ENCODE results near the gene NPAS3. TPM values are rescaled to one million over a fixed set of nuclear protein-coding genes. Genes with fewer than 3 reads are reported as not detected.

NPAS3 gene
- total RNA-seq, 2 donors from 2014 or later, result 1.1 to 1.8 TPM

DNA sequence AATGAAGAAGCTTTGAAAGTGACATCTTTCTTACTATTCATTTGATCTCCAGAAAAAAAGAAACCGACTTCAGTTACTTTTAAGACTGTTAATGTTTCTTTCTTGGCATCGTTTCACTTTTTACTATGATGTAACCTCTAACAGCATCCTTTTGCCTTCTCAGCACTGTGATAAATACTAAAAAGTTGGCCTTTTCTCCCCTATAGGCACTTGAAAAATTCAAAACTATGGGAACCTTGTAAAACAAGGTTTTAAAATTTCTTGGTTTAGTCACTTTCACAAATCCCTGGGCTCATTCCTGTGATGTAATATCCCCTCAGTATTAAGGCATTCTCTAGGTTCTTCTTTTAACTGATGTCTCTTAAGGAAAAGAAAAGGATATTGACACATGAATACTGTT lies 730.4 kb downstream of the NPAS3 start:
- Histone ChIP-seq H3K4me1 (replicated peaks) (no peaks in the 10 kb centered on the region), H3K4me3 (no peak overlapping the region), H3K36me3 (no peaks in the 10 kb centered on the region), H3K27me3 (replicated peaks; ENCODE audit: insufficient read depth) (no peaks in the 10 kb centered on the region), H3K9me3 (no peaks in the 10 kb centered on the region), H3K27ac (no peak overlapping the region)
- TF ChIP-seq, protein P1, sequence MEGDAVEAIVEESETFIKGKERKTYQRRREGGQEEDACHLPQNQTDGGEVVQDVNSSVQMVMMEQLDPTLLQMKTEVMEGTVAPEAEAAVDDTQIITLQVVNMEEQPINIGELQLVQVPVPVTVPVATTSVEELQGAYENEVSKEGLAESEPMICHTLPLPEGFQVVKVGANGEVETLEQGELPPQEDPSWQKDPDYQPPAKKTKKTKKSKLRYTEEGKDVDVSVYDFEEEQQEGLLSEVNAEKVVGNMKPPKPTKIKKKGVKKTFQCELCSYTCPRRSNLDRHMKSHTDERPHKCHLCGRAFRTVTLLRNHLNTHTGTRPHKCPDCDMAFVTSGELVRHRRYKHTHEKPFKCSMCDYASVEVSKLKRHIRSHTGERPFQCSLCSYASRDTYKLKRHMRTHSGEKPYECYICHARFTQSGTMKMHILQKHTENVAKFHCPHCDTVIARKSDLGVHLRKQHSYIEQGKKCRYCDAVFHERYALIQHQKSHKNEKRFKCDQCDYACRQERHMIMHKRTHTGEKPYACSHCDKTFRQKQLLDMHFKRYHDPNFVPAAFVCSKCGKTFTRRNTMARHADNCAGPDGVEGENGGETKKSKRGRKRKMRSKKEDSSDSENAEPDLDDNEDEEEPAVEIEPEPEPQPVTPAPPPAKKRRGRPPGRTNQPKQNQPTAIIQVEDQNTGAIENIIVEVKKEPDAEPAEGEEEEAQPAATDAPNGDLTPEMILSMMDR (IDR thresholded peaks at IDR 0.05), result no peak
- TF ChIP-seq POLR2AphosphoS5 (IDR thresholded peaks at IDR 0.05) (no peak), POLR2A (IDR thresholded peaks at IDR 0.05) (no peak)
- intact Hi-C loops (cut with DNase I), result no loop called here
- no peak for DNase-seq (ENCODE audit: low spot score)
- WGBS, result 64% methylated on average over 2 of the region's 2 CpGs

- H3K36me3 ChIP-seq, result no peaks in the 10 kb centered on the region
- 82% methylated on average over 5 of the region's 5 CpGs for WGBS
- no peak overlapping the region for H3K27ac ChIP-seq
- intact Hi-C loops (cut with DNase I), result no loop called here
- DNase-seq (ENCODE audit: low spot score), result no peak
- H3K27me3 ChIP-seq (replicated peaks; ENCODE audit: insufficient read depth), result no peaks in the 10 kb centered on the region
- no peaks in the 10 kb centered on the region for H3K4me1 ChIP-seq (replicated peaks)
- H3K9me3 ChIP-seq, result no peaks in the 10 kb centered on the region
- no peak overlapping the region for H3K4me3 ChIP-seq
- TF ChIP-seq, protein P1 (IDR thresholded peaks at IDR 0.05), result no peak
- TF ChIP-seq POLR2AphosphoS5 (IDR thresholded peaks at IDR 0.05), result no peak
- no peak for TF ChIP-seq POLR2A (IDR thresholded peaks at IDR 0.05)
Measured at GRCh38 chr14:33670235-33670634, 731.6 kb downstream of the NPAS3 start.

GRCh38 chr14:33671556-33671955 lies 732.9 kb downstream of the NPAS3 start:
- no peaks in the 10 kb centered on the region for H3K9me3 ChIP-seq
- no peak overlapping the region for H3K27ac ChIP-seq
- H3K4me3 ChIP-seq, result no peak overlapping the region
- 74% methylated on average over 1 of the region's 1 CpG for WGBS
- no peaks in the 10 kb centered on the region for H3K27me3 ChIP-seq (replicated peaks; ENCODE audit: insufficient read depth)
- H3K4me1 ChIP-seq (replicated peaks), result no peaks in the 10 kb centered on the region
- no peak for DNase-seq (ENCODE audit: low spot score)
- intact Hi-C loops (cut with DNase I), result no loop called here
- TF ChIP-seq, protein P1 (IDR thresholded peaks at IDR 0.05), result no peak
- TF ChIP-seq POLR2A (IDR thresholded peaks at IDR 0.05) (no peak), POLR2AphosphoS5 (IDR thresholded peaks at IDR 0.05) (no peak)
- H3K36me3 ChIP-seq, result no peaks in the 10 kb centered on the region

DNA sequence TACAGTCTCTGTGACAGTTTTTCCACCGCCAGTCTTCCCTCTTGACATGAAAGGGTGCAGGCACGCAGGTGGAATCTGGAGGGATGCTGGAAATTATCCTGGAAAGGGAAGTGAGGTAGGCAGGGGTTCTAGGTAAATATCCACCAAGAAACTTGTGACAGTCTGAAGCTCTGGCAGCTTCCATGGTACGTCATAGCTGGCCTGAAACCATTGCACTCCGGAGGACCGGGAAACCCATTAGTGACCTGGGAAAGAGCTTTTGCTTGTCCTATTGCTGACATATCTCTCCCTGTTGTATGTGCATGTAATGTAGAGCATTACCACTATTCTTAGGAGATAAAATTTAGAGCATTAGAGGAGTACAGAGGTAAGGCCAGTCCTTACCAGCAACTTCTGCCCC lies 736.2 kb downstream of the NPAS3 start:
- TF ChIP-seq POLR2AphosphoS5 (IDR thresholded peaks at IDR 0.05), result no peak
- H3K4me1 ChIP-seq (replicated peaks), result no peaks in the 10 kb centered on the region
- intact Hi-C loops (cut with DNase I), result no loop called here
- H3K9me3 ChIP-seq, result no peaks in the 10 kb centered on the region
- no peak overlapping the region for H3K4me3 ChIP-seq
- DNase-seq (ENCODE audit: low spot score), result no peak
- no peak overlapping the region for H3K27ac ChIP-seq
- H3K36me3 ChIP-seq, result no peaks in the 10 kb centered on the region
- 87% methylated on average over 5 of the region's 5 CpGs for WGBS
- H3K27me3 ChIP-seq (replicated peaks; ENCODE audit: insufficient read depth), result no peaks in the 10 kb centered on the region

GRCh38 chr14:33675415-33676130 lies 736.9 kb downstream of the NPAS3 start:
- no peak for DNase-seq (ENCODE audit: low spot score)
- Histone ChIP-seq H3K4me1 (replicated peaks) (no peaks in the 10 kb centered on the region), H3K27ac (no peak overlapping the region), H3K36me3 (no peaks in the 10 kb centered on the region), H3K9me3 (no peaks in the 10 kb centered on the region), H3K27me3 (replicated peaks; ENCODE audit: insufficient read depth) (no peaks in the 10 kb centered on the region), H3K4me3 (no peak overlapping the region)
- WGBS, result 79% methylated on average over 5 of the region's 5 CpGs
- intact Hi-C loops (cut with DNase I), result no loop called here
- no peak for TF ChIP-seq POLR2AphosphoS5 (IDR thresholded peaks at IDR 0.05)
- no peak for TF ChIP-seq POLR2A (IDR thresholded peaks at IDR 0.05)
- TF ChIP-seq, protein P1 (IDR thresholded peaks at IDR 0.05), result no peak
